GM21390 (cell line): ENCODE measurements around the gene TRABD2A.
A peak's percentile ranks its signal among the peaks of the same experiment; 100 is the strongest.
"Not testable (repeated sequence)": the region's sequence is repeated elsewhere in the genome, so short reads cannot be mapped to it uniquely, and the experiment has no call there.

Experiments
- ATAC-seq: cut with Tn5 transposase; IDR thresholded peaks from one replicate; pipeline ENCODE4 v1.9.1; 2021; ENCODE audit not compliant: unreplicated experiment

Gene TRABD2A

DNA sequence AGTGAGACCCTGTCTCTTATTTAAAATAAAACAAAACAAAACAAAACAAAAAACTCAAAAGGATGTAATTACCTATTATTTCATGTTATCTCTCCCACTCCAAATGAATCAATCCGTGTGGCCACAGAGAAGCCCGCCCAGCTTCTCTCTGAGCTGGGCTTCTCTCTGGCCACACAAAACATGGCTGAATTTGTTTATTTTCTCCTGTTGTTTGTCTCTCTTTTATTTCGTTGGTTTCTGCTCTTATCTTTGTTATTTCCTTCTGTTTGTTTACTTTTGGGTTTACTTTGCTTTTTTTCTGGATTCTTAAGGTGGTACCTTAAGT, 1.5 kb upstream of the TRABD2A start:
- ATAC-seq, result no peak

DNA sequence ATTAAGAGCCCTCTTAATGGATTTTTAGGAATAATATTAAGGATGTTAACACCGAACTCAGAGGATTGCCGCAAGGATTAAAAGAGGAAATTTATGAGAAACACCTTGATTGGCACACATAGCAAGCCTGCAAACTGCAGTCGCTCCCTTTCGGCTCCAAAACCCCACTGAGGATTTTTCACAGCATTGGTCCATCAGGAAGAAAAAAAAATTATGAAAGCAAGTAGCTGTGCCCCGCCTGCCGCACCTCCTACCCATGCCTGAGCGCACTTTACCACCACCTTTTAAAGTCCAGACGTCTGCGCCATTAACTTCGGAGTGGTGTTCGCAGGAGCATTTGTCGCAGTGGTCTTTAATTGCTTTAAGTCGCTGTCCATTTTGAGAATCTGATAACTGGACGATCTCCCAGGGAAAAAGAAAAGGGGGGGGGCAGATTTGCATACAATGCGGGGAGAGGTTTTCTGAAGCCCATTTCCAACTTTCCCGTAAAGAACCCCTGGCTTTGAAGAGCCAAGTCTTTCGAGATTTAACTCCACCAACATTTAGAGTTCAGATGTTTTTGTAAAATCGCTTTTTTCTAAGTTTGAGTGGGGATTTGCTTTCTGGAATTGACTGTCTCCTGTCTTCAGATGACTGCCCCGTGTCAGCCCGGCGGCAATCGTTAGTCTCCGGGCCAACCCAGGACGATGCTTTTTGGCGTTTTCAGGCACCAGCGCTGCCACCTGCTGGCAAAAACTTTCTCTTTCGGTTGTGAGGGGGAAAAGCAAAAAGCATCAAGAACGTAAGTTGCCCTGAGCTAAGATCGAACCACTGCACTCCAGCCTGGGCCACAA, 913 bp upstream of the TRABD2A start:
- ATAC-seq, result peak; percentile 64

DNA sequence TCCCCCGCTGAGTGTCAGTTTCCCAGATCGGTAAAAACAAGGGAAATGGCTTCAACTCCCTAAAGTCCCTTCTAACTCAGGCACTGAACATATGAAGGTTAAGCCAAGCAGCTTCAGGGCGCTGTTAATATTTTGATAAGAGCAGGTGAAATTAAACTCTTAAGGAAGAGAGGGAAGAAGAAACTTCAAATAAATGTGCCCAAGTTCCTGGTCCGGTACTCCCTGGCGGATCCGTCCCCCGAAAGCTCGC, 564 bp downstream of the TRABD2A start:
- no peak for ATAC-seq

DNA sequence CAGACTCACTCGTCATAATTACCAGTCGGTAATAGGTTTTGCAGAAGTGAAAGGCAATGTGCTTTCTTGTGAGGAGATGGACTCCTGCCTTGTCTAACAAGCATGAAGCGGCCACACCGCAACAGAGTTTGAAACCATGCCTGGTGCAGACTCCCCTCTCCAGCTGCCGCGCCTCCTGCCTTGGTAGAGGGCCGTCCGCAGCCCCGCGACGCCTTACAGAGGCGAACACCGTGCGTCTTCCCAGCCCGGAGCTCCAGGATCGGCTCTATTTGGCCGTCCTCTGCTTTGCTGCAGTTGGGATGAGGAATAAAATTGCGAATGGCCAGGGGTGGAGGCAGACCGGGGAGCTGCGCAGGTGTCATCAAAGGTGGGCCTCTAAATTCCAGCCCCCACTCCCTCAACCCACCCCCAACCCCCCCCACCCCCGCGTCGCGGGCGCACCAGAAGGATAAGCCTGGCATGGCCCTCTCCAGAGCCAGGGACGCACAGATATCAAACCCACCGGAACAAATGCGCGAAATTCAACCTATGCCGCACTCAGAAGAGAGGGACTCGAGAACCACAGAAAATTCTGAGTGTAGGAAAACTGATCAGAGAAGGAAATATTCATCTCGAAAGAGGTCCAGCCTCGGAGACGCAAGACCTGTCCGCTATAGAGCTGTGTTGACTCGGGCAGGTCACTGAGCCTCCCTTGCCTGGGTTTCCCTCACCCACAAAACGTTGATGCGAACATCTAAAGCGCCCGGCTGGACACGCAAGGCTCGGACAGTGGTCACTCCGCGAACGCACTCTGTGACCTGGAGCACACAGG, 1.1 kb downstream of the TRABD2A start:
- peak; percentile 61 for ATAC-seq

DNA sequence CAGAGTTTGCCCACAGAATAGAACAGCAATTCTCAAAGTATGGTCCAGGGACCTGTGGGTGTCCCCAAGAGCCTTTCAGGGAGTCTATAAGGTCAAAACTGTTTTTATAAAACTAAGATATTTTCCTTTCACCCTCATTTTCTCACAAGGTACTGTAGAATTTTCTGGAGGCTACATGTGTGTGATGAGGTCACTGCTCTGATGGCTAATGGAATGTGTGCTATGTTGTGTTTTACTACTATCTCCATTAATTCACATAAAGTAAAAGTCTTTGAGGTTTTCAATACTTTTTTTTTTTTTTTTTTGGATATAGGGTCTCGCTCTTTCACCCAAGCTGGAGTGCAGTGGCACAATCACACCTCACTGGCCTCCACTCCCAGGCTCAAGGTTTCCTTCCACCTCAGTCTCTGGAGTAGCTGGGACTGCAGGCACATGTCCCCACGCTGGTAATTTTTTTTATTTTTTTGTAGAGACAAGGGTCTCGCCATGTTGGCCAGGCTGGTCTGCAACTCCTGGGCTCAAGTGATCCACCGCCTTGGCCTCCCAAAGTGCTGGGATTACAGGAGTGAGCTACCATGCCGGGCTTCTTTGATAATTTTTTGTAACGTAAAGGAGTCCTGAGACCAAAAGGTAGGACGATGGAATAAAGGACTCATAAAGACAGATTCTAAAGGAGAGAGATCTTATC, 1.8 kb downstream of the TRABD2A start:
- no peak for ATAC-seq

DNA sequence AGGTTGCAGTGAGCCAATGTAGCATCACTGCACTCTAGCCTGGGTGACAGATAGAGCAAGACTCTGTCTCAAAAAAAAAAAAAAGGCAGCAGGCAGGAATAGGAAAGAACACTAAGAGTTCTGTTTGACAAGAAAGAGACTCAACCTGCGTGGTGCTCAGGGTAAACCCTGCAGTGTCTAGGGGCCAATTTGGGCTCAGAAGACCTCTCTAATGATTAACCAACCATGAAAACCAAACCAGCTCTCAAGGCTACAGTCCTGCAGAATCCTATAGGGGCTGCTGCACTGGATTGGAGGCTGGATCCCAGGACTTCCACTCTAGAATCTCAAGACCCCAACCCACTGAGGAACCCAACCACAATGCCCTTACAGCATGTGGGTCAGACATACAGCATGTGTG, 2.4 kb downstream of the TRABD2A start:
- ATAC-seq, result no peak

DNA sequence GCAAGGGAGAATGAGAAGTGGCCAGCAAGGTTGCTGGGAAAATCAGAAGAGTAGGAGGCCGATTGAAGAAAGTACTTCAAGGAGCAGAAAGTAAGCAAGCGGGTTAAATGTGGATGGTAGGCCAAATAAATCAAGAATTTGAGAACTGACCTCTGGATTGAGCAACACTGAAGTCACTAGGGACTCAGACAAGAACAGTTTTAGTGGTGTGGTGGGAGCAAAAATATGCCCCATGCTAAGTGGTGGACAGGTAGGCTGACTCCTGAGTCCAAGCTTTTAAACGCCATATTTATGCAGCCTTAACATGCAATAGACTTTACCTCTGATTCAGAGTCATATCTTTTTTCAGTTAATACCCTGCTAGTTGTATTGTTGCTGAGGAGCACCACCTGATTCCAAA, 4.5 kb downstream of the TRABD2A start:
- no peak for ATAC-seq

DNA sequence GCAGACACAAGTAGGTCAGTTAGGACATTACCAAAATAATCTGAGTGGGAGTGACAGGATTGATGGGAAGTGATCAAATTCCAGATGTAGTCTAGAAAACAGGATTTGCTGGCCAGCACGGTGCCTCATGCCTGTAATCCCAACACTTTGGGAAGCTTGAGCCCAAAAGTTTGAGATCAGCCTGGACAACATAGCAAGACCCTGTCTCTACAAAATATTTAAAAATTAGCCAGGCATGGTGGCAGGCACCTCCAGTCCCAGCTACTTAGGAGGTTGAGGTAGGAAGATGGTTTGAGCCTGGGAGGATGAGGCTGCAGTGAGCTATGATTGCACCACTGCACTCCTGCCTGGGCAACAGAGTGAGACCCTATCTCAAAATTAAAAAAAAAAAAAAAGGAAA, 5.3 kb downstream of the TRABD2A start:
- ATAC-seq, result not testable (repeated sequence)

DNA sequence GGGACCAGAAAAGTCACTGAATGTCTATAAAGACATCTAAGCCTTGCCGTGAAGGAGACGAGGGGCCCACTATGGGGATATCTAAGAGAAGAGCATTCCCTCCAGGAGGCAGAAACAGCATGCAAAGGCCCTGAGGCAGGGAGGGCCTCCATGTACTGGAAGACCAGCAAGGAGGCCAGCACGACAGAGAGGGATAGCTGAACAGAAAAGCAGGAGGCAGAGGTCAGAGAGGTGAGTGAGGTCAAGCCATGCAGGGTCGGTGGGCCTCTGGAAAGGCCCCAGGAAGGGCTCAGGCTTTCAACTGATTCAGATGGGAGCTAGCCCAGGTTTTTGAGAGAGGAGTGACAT, 5.7 kb downstream of the TRABD2A start:
- no peak for ATAC-seq

DNA sequence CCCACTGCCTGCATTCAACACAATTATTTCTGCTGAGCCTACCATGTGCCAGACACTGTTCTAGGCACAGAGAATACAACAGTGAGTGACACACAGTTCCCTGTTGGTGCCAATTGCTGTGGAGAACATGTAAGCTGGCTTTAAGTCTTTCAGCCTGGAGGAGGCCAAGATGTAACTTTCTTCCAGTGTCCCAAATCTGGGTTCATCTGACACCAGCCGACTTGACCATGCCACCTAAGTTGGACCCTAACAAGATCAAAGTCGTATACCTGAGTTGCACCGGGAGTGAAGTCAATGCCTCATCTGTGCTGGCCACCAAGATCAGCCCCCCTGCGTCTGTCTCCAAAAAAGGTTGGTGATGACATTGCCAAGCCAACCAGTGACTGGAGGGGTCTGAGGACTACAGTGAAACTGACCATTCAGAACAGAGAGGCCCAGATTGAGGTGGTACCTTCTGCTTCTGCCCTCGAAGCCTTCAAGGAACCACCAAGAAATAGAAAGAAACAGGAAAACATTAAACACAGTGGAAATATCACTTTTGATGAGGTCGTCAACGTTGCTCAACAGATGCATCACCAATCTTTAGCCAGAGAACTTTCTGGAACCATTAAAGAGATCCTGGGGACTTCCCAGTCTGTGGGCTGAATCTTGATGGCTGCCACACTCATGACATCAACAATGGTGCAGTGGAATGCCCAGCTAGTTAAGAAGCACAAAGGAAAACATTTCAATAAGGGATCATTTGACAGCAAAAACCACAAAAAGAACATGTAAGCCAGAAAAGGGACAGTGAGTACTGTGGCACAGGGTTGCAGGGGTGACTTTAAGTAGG, 6.3 kb downstream of the TRABD2A start:
- ATAC-seq, result no peak

DNA sequence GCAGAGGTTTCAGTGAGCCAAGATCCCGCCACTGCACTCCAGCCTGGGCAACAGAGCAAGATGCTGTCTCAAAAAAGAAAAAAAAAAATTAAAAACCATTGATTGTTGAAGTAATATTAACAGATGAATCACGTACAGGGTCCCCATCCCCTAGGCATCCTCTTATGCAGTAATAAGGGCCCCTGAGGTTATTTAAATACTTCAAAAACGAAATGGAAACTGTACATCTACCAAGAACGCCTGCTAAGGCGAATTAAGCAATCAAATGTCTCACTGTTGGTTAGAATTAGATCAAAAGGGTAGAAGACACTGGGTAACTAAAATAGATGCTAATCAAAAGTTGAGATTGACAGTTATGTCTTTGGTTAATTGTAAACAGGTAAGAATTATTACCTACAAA, 7.5 kb downstream of the TRABD2A start:
- ATAC-seq, result no peak

DNA sequence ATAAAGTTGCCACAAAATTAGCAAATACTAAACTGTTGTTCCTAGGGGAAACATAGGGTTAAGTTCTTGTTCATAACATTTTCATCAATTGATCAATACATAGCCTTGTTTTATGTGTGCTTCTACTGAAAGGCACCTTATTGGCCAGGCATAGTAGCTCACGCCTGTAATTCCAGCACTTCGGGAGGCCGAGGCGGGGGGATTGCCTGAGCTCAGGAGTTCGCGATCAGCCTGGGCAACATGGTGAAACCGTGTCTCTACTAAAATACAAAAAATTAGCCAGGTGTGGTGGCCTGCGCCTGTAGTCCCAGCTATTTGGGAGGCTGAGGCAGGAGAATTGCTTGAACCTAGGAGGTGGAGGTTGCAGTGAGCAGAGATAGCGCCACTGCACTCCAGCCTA, 8.2 kb downstream of the TRABD2A start:
- not testable (repeated sequence) for ATAC-seq

DNA sequence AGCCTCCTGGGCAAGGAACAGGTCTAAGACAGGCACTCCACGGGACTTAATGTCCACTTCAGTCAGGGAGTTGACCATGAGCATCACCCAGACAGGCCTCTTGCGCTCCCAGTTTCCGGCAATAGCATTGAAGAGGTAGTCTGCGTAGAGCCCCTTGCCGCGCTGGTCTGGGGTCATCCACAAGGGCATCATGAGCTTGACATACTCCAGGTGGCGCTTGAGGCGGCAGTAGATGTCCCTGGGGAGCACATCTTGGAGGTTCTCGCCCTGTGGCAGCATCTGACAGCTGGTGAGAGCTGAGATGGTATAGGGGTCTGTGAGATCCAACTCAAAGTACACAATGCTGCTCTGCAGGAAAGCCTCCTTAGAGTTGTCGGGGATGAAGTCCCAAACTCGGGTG, 10.6 kb downstream of the TRABD2A start:
- no peak for ATAC-seq

DNA sequence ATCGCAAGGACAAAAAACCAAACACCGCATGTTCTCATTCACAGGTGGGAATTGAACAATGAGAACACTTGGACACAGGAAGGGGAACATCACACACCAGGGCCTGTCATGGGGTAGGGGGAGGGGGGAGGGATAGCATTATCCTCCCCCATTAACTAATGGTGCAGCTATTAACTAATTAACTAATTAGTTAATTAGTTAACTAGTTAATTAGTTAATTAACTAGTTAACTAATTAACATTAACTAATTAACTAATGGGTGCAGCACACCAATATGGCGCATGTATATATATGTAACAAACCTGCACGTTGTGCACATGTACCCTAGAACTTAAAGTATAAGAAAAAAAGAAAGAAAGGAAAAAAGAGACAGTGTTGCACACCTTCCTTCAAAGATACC, 12.6 kb downstream of the TRABD2A start:
- ATAC-seq, result not testable (repeated sequence)

DNA sequence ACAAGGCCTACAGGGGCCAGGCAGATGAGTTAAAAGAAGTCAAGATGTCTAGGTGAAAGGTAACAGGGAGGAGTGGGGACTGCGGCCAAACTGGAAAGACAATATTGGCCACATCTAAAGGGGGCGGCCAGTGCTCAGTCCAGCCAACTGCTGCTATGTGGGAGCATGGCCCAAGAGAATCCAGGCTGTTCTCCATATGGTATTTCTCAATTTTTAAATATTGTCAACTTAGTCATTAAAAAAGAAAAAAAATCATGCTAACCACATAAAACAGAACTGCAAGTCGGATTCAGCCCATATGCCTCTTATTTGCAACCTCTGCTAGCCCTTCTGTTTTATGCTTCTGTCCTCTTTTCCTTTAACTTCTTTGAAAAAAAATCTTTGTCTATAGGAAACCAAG, 14.8 kb downstream of the TRABD2A start:
- ATAC-seq, result no peak

DNA sequence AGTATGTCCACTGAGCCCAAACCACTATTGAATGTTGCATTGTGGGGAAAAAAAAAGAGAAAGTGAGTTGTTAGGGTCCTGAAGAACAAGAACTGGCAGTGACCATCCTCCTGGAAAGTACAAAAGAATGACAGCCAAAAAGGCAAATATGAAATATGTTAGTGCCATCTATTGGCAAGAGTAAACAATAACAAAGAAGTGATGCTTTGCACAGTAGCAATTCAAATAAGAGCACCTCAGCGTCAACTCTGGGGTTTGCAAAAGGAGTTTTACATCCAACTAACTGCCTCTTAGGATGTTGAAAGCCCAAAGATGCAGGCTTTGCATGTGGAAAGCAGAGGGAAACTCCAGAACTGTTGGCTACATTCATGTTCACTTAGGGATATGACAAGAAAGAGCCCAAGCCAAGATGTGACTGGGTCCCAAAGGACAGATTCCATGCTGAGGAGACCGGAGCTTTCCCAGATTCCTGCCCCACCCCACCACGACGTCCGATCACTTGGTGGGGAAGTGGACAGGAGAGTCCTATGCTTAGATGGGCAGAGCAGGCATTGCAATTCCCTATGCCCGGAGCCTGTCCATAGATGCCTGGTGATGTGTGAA, 15.6 kb downstream of the TRABD2A start:
- peak; percentile 67 for ATAC-seq

DNA sequence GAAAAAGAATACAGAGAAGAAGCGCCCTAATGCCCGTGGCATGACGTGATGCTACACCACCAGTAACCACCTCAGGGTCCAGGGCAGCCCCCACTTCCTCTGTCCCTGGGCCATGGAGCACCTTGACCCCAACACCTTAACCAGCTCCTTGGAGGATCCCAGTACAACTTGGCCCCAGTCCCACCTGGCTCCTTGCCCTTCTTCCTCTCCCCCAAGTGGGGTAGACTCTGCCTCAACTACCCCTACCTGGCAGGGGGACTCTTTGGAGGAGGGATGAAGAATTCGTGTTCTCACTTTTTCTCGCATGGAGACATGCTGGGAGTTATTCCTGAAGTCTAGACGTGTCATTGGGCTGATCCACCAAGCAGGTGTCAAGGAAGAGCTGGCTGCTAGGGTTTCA, 18.9 kb downstream of the TRABD2A start:
- ATAC-seq, result no peak

DNA sequence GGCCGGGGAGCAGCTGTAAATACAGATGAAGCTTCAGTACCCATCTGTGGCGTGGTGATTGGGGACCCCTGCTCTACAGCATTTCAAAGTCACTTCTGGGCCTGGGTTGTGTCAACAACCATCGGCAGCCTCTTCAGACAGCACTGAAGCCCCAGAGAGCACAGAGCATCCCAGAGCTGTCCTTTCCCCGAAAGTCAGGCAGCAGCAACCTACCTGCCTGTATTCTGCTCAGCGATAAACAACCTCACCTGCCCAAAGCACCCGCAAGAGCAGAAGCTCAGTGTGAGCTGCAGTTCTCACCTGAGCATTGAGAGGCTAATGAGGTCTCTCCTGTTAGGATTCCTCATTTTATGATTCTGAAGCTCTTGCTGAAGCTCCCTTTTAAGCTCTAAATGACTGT, 19.3 kb downstream of the TRABD2A start:
- no peak for ATAC-seq

DNA sequence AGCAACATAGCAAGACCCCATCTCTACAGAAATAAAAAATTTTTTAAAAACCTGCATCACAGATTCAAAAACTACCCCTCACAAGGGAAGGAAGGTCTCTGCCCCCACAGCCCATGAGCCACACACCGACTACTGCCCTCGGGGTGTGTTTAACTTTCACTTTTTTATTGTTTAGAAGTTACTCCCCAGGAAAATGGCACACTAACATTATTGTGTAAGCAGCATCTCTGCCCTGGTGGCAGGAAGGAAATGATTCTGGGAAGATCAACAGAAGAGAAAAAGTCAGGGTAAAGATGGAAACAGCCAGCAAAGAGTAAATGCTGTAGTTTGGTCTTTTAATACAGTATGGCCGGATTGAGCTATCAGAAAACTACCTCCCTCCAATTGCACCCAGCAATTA, 21.9 kb downstream of the TRABD2A start:
- no peak for ATAC-seq

DNA sequence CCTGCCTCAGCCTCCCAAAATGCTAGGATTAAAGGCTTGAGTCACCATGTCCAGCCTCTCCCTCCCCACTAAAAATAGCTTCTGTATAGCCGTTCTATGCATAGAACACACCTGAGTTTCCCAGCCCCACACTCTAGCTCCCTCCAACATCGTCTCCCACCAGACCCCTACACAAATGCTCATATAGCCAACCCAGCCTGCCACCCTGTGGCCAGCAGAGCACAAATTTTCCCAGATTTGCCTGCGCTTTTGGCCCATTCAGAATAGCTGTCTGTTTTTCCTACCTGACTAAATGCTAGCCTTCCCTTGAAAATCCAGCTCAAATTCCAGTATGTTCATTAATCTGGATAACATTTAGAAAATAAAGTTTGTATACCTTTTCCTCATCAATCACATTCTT, 22.8 kb downstream of the TRABD2A start:
- ATAC-seq, result no peak

DNA sequence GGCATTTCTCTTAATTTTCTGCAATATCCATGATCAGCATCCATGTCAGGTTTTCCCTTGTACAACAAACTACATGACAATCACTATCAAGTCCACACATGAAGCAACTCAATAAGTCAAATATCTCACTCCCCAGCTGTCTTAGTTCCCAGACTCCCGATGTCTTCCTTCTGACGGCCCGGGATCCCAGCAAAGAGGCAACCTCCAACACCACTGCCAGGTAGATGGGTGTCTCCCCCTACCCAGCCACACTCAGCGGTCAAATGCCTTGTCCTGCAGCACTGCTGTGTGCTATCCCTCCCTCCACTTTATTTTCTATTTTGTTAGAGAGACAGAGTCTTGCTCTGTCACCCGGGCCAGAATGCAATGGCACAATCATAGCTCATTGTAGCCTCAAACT, 23.3 kb downstream of the TRABD2A start:
- ATAC-seq, result no peak
